ENCODE results near the gene AEBP1.

Gene AEBP1

GRCh38 chr7:44104860-44105771 is 971 bp downstream of the AEBP1 start:
- no peak for DNase-seq (ENCODE audit: low spot score)

- no peak for DNase-seq (ENCODE audit: low spot score)
These were observed 1.7 kb downstream of the AEBP1 start for GRCh38 chr7:44105832-44106231.

GRCh38 chr7:44106311-44107065 is 2.3 kb downstream of the AEBP1 start:
- no peak for DNase-seq (ENCODE audit: low spot score)

GRCh38 chr7:44107116-44107960 is 3.2 kb downstream of the AEBP1 start:
- no peak for DNase-seq (ENCODE audit: low spot score)

- no peak for DNase-seq (ENCODE audit: low spot score)
These were observed 4.0 kb downstream of the AEBP1 start for GRCh38 chr7:44107961-44108767.

GRCh38 chr7:44108768-44109750 is 4.9 kb downstream of the AEBP1 start:
- no peak for DNase-seq (ENCODE audit: low spot score)

GRCh38 chr7:44109991-44110390 is 5.8 kb downstream of the AEBP1 start:
- no peak for DNase-seq (ENCODE audit: low spot score)

- no peak for DNase-seq (ENCODE audit: low spot score)
These were observed 6.8 kb downstream of the AEBP1 start for GRCh38 chr7:44110719-44111635.

GRCh38 chr7:44111761-44112160 is 7.6 kb downstream of the AEBP1 start:
- DNase-seq (ENCODE audit: low spot score): no peak

GRCh38 chr7:44112231-44112996 is 8.3 kb downstream of the AEBP1 start:
- DNase-seq (ENCODE audit: low spot score): no peak

GRCh38 chr7:44112997-44113763 is 9.0 kb downstream of the AEBP1 start:
- DNase-seq (ENCODE audit: low spot score): no peak

GRCh38 chr7:44113764-44114354 is 9.7 kb downstream of the AEBP1 start:
- no peak for DNase-seq (ENCODE audit: low spot score)

- DNase-seq (ENCODE audit: low spot score): no peak
These were observed 10.6 kb downstream of the AEBP1 start for GRCh38 chr7:44114586-44115310.

GRCh38 chr7:44116087-44116788 is 12.1 kb downstream of the AEBP1 start:
- DNase-seq (ENCODE audit: low spot score): no peak

- no peak for DNase-seq (ENCODE audit: low spot score)
These were observed 12.9 kb downstream of the AEBP1 start for GRCh38 chr7:44116789-44117666.

Data from HuH-7.5 (cell line).